Cardiac muscle cell (in vitro differentiated cells and primary cell): ENCODE measurements around the gene EXOC3L4. TPM values are rescaled to one million over a fixed set of nuclear protein-coding genes. Genes with fewer than 3 reads are reported as not detected.
A peak's percentile ranks its signal among the peaks of the same experiment; 100 is the strongest.

Experiments used
- DNase-seq, 2 donors: peaks; one replicate each; pipeline versions ENCODE4 v3.0.0 to v3.0.0-alpha.2; 2010 to 2017; ENCODE audit warnings: low read depth in 1 of 2, low spot score in 1 of 2
- H3K27ac ChIP-seq: fragments of 200-600 bp; sonication (generic); 2 replicates; pipeline ENCODE4 v1.5.1; 2016
- H3K27me3 ChIP-seq: fragments of 200-600 bp; sonication (generic); 2 replicates; pipeline ENCODE4 v1.6.0; 2016; ENCODE audit warnings: control low read depth
- H3K36me3 ChIP-seq: fragments of 200-600 bp; sonication (generic); 2 replicates; pipeline ENCODE4 v1.5.1; 2016; ENCODE audit warnings: control low read depth
- H3K4me1 ChIP-seq: fragments of 200-600 bp; sonication (generic); 2 replicates; pipeline ENCODE4 v1.8.1; 2017; ENCODE audit warnings: low read depth, mild to moderate bottlenecking, mixed run types
- H3K4me3 ChIP-seq: fragments of 200-600 bp; sonication (generic); 2 replicates; pipeline ENCODE4 v1.5.1; 2016; ENCODE audit warnings: mild to moderate bottlenecking
- H3K9me3 ChIP-seq: fragments of 200-600 bp; sonication (generic); 2 replicates; pipeline ENCODE4 v1.5.1; 2017; ENCODE audit warnings: low read depth, mild to moderate bottlenecking, control low read depth
- polyA plus RNA-seq: library from polyadenylated mRNA; unstranded; fragments of >200 nt; fragmentation: Nextera tagmentation; extraction: Ambion mirVana; gene quantifications from 2 replicates; pipeline ENCODE4 v1.2.1, GENCODE V29; 2016
- total RNA-seq: library from RNA; depleted of rRNA; stranded (reverse); fragments of >200 nt; gene quantifications from 2 replicates; pipeline ENCODE4 v1.2.3, GENCODE V29; 2016
- TF ChIP-seq, protein P1 (sequence below): IDR thresholded peaks from 2 replicates; pipeline ENCODE4 v1.5.1; 2012; ENCODE audit warnings: low read depth, mild to moderate bottlenecking, low read length

Gene EXOC3L4
- total and polyA plus RNA-seq, 2 experiments from 2014 or later, result 2.7 to 5.5 TPM

DNA sequence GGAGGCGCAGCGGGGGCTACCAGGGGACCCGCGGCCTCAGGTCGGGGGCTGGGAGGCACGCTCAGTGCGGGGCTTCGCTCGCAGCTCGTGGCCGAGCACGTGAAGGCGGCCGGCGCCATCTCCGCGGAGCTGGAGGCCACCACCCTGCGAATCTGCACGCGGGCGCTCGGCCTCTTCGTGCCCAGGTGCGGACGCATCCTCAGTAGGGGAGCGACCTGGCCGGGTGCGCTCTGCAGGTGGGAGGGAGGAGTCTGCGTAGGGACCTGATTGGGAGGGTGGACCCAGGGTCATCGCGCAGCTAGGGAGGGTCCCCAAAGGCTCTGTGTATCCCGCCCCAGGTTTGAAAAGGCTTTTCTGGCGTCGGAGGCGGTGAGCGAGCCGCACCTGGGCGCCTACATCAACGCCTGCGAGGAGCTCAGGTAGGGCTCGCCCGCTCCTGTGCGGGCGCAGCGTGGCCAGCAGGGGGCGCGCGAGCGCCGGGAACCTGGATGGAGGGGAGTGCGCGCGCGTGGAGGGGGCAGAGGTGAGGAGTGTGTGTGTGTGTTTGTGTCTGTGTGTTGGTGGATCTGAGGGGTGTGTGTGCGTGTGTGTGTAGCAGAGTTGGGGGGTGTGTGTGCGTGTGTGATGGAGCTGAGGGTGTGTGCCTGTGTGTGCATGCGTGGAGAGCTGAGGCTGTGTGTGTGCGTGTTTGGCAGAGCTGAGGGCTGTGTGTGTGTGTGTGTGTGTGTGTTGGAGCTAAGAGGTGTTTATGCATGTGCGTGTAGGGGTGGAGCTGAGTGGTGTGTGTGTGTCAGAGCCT is 10.3 kb downstream of the EXOC3L4 start:
- TF ChIP-seq, protein P1, sequence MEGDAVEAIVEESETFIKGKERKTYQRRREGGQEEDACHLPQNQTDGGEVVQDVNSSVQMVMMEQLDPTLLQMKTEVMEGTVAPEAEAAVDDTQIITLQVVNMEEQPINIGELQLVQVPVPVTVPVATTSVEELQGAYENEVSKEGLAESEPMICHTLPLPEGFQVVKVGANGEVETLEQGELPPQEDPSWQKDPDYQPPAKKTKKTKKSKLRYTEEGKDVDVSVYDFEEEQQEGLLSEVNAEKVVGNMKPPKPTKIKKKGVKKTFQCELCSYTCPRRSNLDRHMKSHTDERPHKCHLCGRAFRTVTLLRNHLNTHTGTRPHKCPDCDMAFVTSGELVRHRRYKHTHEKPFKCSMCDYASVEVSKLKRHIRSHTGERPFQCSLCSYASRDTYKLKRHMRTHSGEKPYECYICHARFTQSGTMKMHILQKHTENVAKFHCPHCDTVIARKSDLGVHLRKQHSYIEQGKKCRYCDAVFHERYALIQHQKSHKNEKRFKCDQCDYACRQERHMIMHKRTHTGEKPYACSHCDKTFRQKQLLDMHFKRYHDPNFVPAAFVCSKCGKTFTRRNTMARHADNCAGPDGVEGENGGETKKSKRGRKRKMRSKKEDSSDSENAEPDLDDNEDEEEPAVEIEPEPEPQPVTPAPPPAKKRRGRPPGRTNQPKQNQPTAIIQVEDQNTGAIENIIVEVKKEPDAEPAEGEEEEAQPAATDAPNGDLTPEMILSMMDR, result peak; percentile 99
- Histone ChIP-seq H3K4me3 (no peak overlapping the region), H3K27me3 (peaks cover 40% of the 10 kb centered on the region), H3K4me1 (peaks cover 8% of the 10 kb centered on the region), H3K9me3 (no peaks in the 10 kb centered on the region), H3K36me3 (no peaks in the 10 kb centered on the region), H3K27ac (no peak overlapping the region)
- DNase-seq, result peak; percentile 56 to 72

DNA sequence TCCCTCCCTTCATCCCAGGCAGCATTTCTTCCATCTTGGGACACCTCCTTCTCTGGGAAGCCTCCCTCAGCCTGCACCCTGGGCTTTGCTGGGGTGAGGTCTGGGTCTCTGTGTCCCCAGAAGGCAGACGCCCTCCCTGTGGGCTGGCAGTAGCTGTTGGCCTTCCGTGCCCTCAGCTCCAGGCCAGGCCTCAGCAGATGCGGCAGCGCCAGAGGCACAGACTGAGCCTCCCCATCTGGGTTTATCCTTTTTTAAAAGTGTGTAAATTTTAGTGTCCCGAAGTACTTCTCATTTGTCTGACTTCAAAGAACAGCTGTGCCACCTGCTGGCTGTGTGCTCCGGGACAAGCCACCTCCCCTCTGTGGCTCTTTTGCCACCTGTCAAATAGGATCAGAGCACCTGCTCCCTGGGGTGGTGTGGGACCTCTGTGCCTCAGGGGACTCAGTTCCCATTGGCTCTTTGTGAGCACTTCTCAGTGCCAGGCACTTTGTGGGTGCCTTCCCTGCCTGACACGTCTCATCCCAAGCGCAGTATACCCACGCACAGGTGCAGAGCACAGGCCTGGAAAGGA is 11.1 kb downstream of the EXOC3L4 start:
- Histone ChIP-seq H3K27ac (no peak overlapping the region), H3K9me3 (no peaks in the 10 kb centered on the region), H3K4me1 (peaks cover 7% of the 10 kb centered on the region), H3K36me3 (no peaks in the 10 kb centered on the region), H3K27me3 (peaks cover 40% of the 10 kb centered on the region), H3K4me3 (no peak overlapping the region)
- TF ChIP-seq, protein P1, result no peak
- DNase-seq, result no peak

DNA sequence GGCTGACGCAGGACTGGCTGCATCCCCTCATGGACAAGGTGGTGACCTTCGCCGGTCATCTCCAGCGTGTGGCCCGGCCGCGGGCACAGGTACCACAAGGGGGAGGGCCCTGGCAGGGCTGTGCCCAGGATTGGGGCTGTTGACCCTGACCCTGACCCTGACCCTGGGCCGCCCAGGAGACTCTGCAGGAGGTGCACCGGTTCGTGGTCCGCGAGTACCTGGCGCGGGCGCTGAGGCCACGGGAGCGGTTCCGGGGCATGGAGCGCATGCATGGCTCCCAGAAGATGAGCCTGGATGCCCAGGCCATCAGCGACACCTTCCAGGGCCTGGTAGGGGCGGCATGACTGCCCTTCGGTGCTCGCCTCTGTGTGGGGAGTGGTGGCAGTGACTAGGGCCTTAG is 12.9 kb downstream of the EXOC3L4 start:
- no peak for DNase-seq
- TF ChIP-seq, protein P1, result no peak
- Histone ChIP-seq H3K27me3 (peaks cover 29% of the 10 kb centered on the region), H3K4me3 (no peak overlapping the region), H3K9me3 (no peaks in the 10 kb centered on the region), H3K4me1 (peaks cover 14% of the 10 kb centered on the region), H3K36me3 (no peaks in the 10 kb centered on the region), H3K27ac (no peak overlapping the region)

DNA sequence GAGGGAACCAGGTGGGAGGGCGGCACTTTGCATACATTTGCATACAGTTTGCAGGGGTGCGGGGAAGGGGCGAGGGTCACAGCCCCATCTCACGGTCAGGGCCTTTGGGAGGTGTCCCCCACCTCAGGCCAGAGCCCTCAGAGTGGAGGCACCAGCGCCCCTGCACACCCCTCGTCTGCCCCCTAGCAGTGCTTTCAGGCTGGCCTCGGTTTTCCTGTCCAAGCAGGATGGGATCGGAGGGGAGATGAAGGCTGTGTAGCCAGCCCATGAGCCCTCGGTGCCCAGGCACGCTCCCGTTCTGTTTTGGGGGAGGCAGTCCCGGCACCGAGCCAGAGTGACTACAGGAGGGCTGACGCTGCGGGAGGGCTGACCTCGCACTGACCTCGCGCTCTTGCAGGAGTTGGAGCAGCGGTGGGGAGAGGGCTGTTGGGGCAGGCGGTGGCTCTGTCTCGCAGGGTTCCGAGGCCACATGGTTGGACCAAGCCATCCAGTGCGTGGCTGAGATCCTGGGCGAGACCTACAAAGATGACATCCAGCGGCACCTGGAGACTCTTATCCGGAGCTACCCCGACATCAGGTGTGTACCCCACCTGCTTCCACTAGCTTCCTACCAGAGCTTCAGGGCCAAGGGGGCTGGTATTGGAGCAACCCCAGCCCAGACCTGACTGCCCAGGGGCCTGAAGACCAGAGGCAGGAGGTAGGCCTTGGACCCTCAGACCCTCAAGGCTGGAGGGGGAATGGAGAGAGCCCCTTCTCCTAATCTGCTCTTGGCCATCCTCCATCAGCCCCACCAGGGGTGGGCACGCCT is 13.6 kb downstream of the EXOC3L4 start:
- peaks cover 22% of the 10 kb centered on the region for H3K27me3 ChIP-seq
- H3K9me3 ChIP-seq, result no peaks in the 10 kb centered on the region
- H3K36me3 ChIP-seq, result no peaks in the 10 kb centered on the region
- peaks cover 20% of the 10 kb centered on the region for H3K4me1 ChIP-seq
- H3K27ac ChIP-seq, result no peak overlapping the region
- DNase-seq, result no peak
- TF ChIP-seq, protein P1, result no peak
- H3K4me3 ChIP-seq, result no peak overlapping the region

DNA sequence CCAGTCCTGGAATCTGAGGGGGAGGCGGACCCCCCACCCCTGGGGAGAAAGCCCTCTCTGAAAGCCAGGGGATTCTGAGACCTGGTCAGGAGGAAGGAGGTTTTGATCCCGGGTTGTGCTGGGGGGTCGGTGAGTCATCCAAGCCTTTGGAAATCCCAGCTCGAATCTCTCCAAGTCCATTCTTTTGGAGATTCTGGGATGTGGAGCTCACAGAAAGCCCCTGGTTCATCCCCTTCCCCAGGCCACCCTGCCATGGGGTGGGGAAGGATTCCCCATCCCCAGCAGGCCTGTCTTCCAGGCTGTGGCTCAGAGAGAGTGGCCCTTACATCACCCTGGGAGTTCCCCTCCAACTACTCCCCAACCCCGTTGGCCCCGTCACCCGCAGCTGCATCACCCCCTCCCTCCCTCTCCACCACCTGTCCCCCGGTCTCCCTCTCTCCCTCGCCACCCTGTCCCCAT is 14.3 kb downstream of the EXOC3L4 start:
- TF ChIP-seq, protein P1, result no peak
- no peak overlapping the region for H3K27ac ChIP-seq
- H3K36me3 ChIP-seq, result no peaks in the 10 kb centered on the region
- H3K4me3 ChIP-seq, result no peak overlapping the region
- no peaks in the 10 kb centered on the region for H3K9me3 ChIP-seq
- peak in 1 of 2 donors; percentile 45 for DNase-seq
- peaks cover 16% of the 10 kb centered on the region for H3K27me3 ChIP-seq
- peaks cover 20% of the 10 kb centered on the region for H3K4me1 ChIP-seq
